ENCODE results near the gene TCEANC.

The TCEANC gene

GRCh38 chrX:13681595-13681994 lies 28.7 kb downstream of the TCEANC start:
- no peaks in the 10 kb centered on the region for H3K9me3 ChIP-seq (ENCODE audit: insufficient read depth, low read depth, low read length)
- no peak overlapping the region for H3K4me3 ChIP-seq (ENCODE audit: low read length)
- no peaks in the 10 kb centered on the region for H3K27me3 ChIP-seq (ENCODE audit: insufficient read depth, low read length)
- no peak overlapping the region for H3K27ac ChIP-seq (ENCODE audit: low read length)
- no peak overlapping the region for H3K9ac ChIP-seq (ENCODE audit: low read depth, low read length)
- no peaks in the 10 kb centered on the region for H3K4me1 ChIP-seq (ENCODE audit: insufficient read depth, low read length)
- no peaks in the 10 kb centered on the region for H3K36me3 ChIP-seq (ENCODE audit: insufficient read depth, low read depth, low read length)

DNA sequence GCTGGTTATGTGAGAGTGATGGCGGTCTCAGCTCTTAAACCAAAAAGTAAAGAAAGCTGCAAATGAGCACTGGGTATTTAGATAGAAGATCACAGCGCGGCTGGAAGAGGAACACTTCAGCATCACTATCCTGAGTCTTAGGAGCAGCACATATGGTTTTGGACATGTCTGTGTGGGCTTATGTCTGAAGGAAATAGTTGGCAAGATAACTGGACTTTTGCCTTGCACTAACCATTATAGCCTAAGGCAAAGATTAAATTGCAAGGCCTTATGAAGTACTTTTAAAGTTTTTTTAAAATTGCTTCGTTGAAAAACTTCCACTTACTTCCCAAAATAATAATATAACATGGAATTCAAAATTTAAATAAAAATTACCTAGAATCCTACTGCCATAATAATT lies 31.4 kb downstream of the TCEANC start:
- H3K27me3 ChIP-seq (ENCODE audit: insufficient read depth, low read length) = peaks cover 9% of the 10 kb centered on the region
- no peaks in the 10 kb centered on the region; the same call in 1 of the 2 replicates for H3K4me1 ChIP-seq (ENCODE audit: insufficient read depth, low read length)
- H3K36me3 ChIP-seq (ENCODE audit: insufficient read depth, low read depth, low read length) = no peaks in the 10 kb centered on the region
- no peak overlapping the region for H3K9ac ChIP-seq (ENCODE audit: low read depth, low read length)
- H3K4me3 ChIP-seq (ENCODE audit: low read length) = no peak overlapping the region
- no peaks in the 10 kb centered on the region for H3K9me3 ChIP-seq (ENCODE audit: insufficient read depth, low read depth, low read length)
- H3K27ac ChIP-seq (ENCODE audit: low read length) = no peak overlapping the region

DNA sequence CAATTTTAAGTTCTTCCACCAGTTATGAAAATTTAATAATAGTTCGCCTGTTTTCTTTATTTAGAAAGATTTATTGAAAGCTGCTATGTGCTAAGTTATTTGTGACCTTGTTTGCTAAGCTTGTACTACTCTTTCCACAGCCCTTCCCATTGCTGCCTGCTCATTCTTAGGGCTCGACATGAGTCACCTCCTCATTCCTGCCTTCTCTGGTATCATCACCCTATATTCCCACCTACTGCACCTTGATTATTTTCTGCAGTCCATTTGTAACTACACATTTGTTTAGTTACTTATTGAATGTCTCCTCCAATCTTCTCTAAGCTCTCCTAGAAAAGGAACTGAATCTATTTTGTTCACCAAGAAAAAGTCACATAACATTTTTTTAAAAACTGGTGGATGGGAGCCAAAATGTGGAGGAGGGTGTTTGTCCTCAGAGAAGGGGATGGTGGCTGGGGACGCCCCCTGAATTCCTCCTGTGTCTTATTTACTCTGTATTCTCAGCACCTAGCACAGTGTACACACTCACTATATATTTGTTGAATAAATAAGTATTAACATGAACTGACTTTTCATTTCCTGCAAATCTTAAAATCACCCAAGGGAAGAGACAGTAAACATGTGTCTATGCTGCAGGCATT lies 32.3 kb downstream of the TCEANC start:
- peaks cover under 1% of the 10 kb centered on the region; the same call in 1 of the 2 replicates for H3K4me1 ChIP-seq (ENCODE audit: insufficient read depth, low read length)
- no peaks in the 10 kb centered on the region for H3K9me3 ChIP-seq (ENCODE audit: insufficient read depth, low read depth, low read length)
- H3K27me3 ChIP-seq (ENCODE audit: insufficient read depth, low read length) = peaks cover 9% of the 10 kb centered on the region
- H3K4me3 ChIP-seq (ENCODE audit: low read length) = no peak overlapping the region
- no peaks in the 10 kb centered on the region for H3K36me3 ChIP-seq (ENCODE audit: insufficient read depth, low read depth, low read length)
- no peak overlapping the region for H3K27ac ChIP-seq (ENCODE audit: low read length)
- H3K9ac ChIP-seq (ENCODE audit: low read depth, low read length) = no peak overlapping the region

- no peak overlapping the region for H3K4me3 ChIP-seq (ENCODE audit: low read length)
- H3K27me3 ChIP-seq (ENCODE audit: insufficient read depth, low read length) = peaks cover 9% of the 10 kb centered on the region
- H3K4me1 ChIP-seq (ENCODE audit: insufficient read depth, low read length) = peaks cover 5% of the 10 kb centered on the region; the same call in 1 of the 2 replicates
- no peaks in the 10 kb centered on the region for H3K9me3 ChIP-seq (ENCODE audit: insufficient read depth, low read depth, low read length)
- no peak overlapping the region for H3K9ac ChIP-seq (ENCODE audit: low read depth, low read length)
- H3K36me3 ChIP-seq (ENCODE audit: insufficient read depth, low read depth, low read length) = no peaks in the 10 kb centered on the region
- no peak overlapping the region for H3K27ac ChIP-seq (ENCODE audit: low read length)
Observed at GRCh38 chrX:13687203-13687602, 34.3 kb downstream of the TCEANC start.

- Histone ChIP-seq H3K9ac (ENCODE audit: low read depth, low read length) (no peak overlapping the region; the same call in 1 of the 2 replicates), H3K36me3 (ENCODE audit: insufficient read depth, low read depth, low read length) (no peaks in the 10 kb centered on the region), H3K9me3 (ENCODE audit: insufficient read depth, low read depth, low read length) (no peaks in the 10 kb centered on the region), H3K27me3 (ENCODE audit: insufficient read depth, low read length) (peaks cover 9% of the 10 kb centered on the region), H3K4me3 (ENCODE audit: low read length) (peak overlapping the region; percentile 94), H3K4me1 (ENCODE audit: insufficient read depth, low read length) (peaks cover 14% of the 10 kb centered on the region), H3K27ac (ENCODE audit: low read length) (no peak overlapping the region)
Observed at GRCh38 chrX:13688384-13688957, 35.5 kb downstream of the TCEANC start.

DNA sequence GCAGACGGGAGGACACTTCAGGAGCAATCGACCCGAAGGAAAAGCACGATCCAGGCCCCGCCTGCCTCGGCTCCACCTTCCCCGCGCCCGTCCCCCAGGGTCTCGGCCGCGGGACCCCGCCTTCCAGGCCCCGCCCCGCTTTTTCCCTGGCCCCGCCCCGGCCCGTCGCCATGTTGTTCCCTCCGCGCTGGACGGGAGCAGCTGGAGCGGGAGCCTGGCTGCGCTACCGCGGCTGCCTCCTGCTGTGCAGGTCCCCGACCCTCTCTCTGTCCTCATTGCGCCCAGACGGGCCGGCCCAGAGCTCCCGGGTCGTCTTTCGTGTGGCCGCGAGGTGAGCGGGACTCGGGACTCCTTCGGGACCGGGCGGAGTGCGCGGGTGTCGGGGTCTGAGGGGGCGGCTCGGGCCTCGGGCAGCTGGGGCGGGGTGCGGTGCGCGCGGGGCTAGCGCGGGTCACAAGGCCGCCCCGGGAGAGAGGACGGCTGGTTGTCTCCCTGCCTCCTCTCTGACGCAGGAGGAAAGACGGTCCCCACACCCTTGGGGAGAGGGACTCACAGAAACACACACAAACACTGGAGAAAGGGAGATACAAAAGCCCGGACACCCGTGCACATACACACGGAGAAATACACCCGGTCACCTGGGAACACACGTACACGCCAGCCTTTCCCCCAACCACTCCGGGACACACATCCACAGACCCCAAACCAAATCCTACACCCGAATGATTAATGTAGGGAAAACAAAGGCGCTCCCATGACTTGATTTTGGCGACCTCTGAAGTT lies 36.2 kb downstream of the TCEANC start, which contains the start of gene RAB9A:
TSS of gene RAB9A (plus strand) at position 171 of the 783 bp plus-strand sequence. CDS start 19,619 bp downstream, outside the sequence.
- Histone ChIP-seq H3K27ac (ENCODE audit: low read length) (no peak within 1 kb of the TSS), H3K27me3 (ENCODE audit: insufficient read depth, low read length) (peaks cover 9% of the 10 kb centered on the region), H3K4me1 (ENCODE audit: insufficient read depth, low read length) (peaks cover 20% of the 10 kb centered on the region), H3K9ac (ENCODE audit: low read depth, low read length) (peak within 1 kb of the TSS; percentile 91), H3K36me3 (ENCODE audit: insufficient read depth, low read depth, low read length) (no peaks in the 10 kb centered on the region), H3K9me3 (ENCODE audit: insufficient read depth, low read depth, low read length) (no peaks in the 10 kb centered on the region), H3K4me3 (ENCODE audit: low read length) (peak within 1 kb of the TSS; percentile 94)

- Histone ChIP-seq H3K36me3 (ENCODE audit: insufficient read depth, low read depth, low read length) (no peaks in the 10 kb centered on the region), H3K9me3 (ENCODE audit: insufficient read depth, low read depth, low read length) (no peaks in the 10 kb centered on the region), H3K9ac (ENCODE audit: low read depth, low read length) (peak overlapping the region; percentile 91), H3K4me1 (ENCODE audit: insufficient read depth, low read length) (peaks cover 23% of the 10 kb centered on the region), H3K4me3 (ENCODE audit: low read length) (peak overlapping the region; percentile 94), H3K27me3 (ENCODE audit: insufficient read depth, low read length) (peaks cover 9% of the 10 kb centered on the region), H3K27ac (ENCODE audit: low read length) (no peak overlapping the region)
Observed at GRCh38 chrX:13689741-13690211, 36.8 kb downstream of the TCEANC start.

- Histone ChIP-seq H3K9ac (ENCODE audit: low read depth, low read length) (peak overlapping the region; percentile 91; the same call in 1 of the 2 replicates), H3K4me1 (ENCODE audit: insufficient read depth, low read length) (peaks cover 23% of the 10 kb centered on the region), H3K9me3 (ENCODE audit: insufficient read depth, low read depth, low read length) (no peaks in the 10 kb centered on the region), H3K27ac (ENCODE audit: low read length) (no peak overlapping the region), H3K27me3 (ENCODE audit: insufficient read depth, low read length) (peaks cover 9% of the 10 kb centered on the region), H3K4me3 (ENCODE audit: low read length) (peak overlapping the region; percentile 94; the same call in 1 of the 2 replicates), H3K36me3 (ENCODE audit: insufficient read depth, low read depth, low read length) (no peaks in the 10 kb centered on the region)
Observed at GRCh38 chrX:13690836-13691235, 37.9 kb downstream of the TCEANC start.

DNA sequence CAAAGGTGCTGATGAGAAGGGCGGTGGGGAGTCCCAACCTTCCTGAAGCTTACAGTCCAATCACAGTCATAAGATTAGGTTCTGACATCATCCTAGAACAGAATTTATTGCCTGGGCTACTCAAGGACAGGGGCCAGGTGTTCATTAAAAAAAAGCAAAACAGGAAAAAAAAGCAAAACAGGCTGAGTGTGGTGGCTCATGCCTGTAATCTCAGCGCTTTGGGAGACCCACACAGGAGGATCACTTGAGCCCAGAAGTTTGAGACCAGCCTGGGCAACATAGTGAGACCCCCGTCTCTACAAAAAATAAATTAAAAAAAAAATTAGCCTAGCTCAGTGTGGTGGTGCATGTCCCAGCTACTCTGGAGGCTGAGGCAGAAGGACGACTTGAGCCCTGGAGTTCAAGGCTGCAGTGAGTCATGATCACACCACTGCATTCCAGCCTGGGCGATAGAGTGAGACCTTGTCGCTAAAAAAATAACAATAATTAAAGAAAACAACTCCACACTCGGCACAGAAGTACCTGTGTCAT lies 39.0 kb downstream of the TCEANC start:
- Histone ChIP-seq H3K4me1 (ENCODE audit: insufficient read depth, low read length) (peaks cover 23% of the 10 kb centered on the region), H3K27me3 (ENCODE audit: insufficient read depth, low read length) (peaks cover 9% of the 10 kb centered on the region), H3K4me3 (ENCODE audit: low read length) (no peak overlapping the region), H3K36me3 (ENCODE audit: insufficient read depth, low read depth, low read length) (no peaks in the 10 kb centered on the region), H3K9me3 (ENCODE audit: insufficient read depth, low read depth, low read length) (no peaks in the 10 kb centered on the region), H3K9ac (ENCODE audit: low read depth, low read length) (no peak overlapping the region), H3K27ac (ENCODE audit: low read length) (no peak overlapping the region)

DNA sequence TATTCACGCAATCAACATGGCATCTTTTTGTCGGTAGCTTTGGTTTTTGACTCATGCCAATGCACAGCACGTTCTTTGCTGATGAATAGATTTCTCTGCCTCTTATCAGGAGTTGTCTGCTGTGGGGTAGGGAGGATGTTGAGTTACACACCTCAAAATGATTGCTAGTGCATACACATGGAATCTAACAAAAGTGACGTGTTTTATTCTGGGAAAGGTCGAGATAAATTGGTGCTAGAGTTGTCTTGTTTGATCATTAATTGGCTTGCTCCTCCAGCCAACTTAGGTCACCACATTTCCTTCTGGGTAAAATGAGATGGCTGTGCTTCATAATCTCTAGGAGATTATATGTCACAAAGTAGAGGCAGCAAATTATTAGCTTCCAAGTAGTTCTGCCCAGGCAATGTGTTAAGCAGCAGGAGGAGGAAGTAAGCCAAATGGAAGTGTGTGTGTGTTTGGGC lies 39.9 kb downstream of the TCEANC start:
- no peaks in the 10 kb centered on the region for H3K36me3 ChIP-seq (ENCODE audit: insufficient read depth, low read depth, low read length)
- H3K4me1 ChIP-seq (ENCODE audit: insufficient read depth, low read length) = peaks cover 23% of the 10 kb centered on the region
- peaks cover 9% of the 10 kb centered on the region for H3K27me3 ChIP-seq (ENCODE audit: insufficient read depth, low read length)
- H3K9ac ChIP-seq (ENCODE audit: low read depth, low read length) = peak overlapping the region; percentile 51; the same call in 1 of the 2 replicates
- H3K27ac ChIP-seq (ENCODE audit: low read length) = no peak overlapping the region
- no peaks in the 10 kb centered on the region for H3K9me3 ChIP-seq (ENCODE audit: insufficient read depth, low read depth, low read length)
- peak overlapping the region; percentile 14; the same call in 1 of the 2 replicates for H3K4me3 ChIP-seq (ENCODE audit: low read length)

DNA sequence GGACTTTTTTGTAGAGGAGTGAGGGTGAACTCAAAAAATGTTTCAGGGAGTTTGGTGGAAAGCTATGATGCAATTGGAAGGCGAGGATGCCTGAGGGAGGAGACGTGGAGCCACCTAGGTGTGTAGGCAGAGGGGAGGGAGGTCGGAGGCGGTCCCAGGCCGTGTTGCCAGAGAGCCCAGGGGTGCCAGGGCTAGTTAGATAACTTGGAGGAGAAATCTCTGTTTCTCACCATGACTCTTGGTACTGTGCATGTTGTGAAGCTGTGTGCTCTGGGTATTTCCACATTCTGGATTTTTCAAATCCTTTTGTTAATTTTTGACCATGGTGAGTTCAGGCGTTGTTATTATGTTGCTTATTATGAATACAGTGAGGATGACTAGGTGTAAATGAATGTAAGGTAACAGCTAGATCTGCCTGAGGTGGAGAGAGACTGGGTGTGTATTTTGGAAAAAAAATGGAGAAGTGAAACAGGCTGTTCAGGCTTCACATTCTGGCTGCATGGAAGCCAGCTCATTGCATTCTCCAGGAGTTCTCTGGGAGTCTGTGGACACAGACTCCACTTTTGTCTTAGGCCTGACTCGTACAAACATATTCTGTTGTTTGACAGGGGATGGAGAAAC lies 40.5 kb downstream of the TCEANC start:
- Histone ChIP-seq H3K27ac (ENCODE audit: low read length) (no peak overlapping the region), H3K36me3 (ENCODE audit: insufficient read depth, low read depth, low read length) (no peaks in the 10 kb centered on the region), H3K9ac (ENCODE audit: low read depth, low read length) (peak overlapping the region; percentile 51; the same call in 1 of the 2 replicates), H3K9me3 (ENCODE audit: insufficient read depth, low read depth, low read length) (no peaks in the 10 kb centered on the region), H3K4me3 (ENCODE audit: low read length) (no peak overlapping the region), H3K27me3 (ENCODE audit: insufficient read depth, low read length) (peaks cover 3% of the 10 kb centered on the region), H3K4me1 (ENCODE audit: insufficient read depth, low read length) (peaks cover 23% of the 10 kb centered on the region)

Data from iPS-20b (cell line).